GM12878 (cell line): ENCODE measurements around the gene NFASC. TPM values are rescaled to one million over a fixed set of nuclear protein-coding genes. Genes with fewer than 3 reads are reported as not detected.

Source experiments
- ATAC-seq: fragments of 200-7000 bp; cut with Tn5 transposase; 3 replicates; pipeline ENCODE4 v1.9.1; 2020; ENCODE audit warnings: mild to moderate bottlenecking, moderate library complexity
- BruUV-seq: library from RNA; stranded (reverse); fragments of 400-500 nt; replicated peaks from 2 replicates; lab custom pipeline; 2021; lab: Mats Ljungman, UMichigan
- CTCF ChIA-PET: fragments of 300-600 bp; sonication (Branson Sonifier 250); formaldehyde crosslinking; extraction: SDS; loops from one replicate; lab custom pipeline; 2021; ENCODE audit warnings: inconsistent platforms; lab: Yijun Ruan, JAX
- POLR2A ChIA-PET: fragments of 350-600 bp; formaldehyde crosslinking; extraction: SDS; loops from one replicate; lab custom pipeline; 2021; ENCODE audit warnings: inconsistent platforms; lab: Charles Lee
- RAD21 ChIA-PET: fragments of 300-600 bp; sonication (Branson Sonifier 250); formaldehyde crosslinking; loops from one replicate; lab custom pipeline; 2023; ENCODE audit warnings: antibody characterized with exemption; ENCODE audit not compliant: unreplicated experiment; lab: Charles Lee
- SMC1A ChIA-PET: fragments of 300-600 bp; sonication (Branson Sonifier 250); formaldehyde crosslinking; loops from one replicate; lab custom pipeline; 2023; ENCODE audit not compliant: unreplicated experiment, uncharacterized antibody; lab: Charles Lee
- DNase-seq: peaks from one replicate; pipeline ENCODE4 v3.0.0-alpha.2; 2011; ENCODE audit warnings: low read depth, low spot score
- FAIRE-seq: peaks from 3 replicates; lab custom pipeline; 2011; peaks lifted over from hg19 to GRCh38; lab: Jason Lieb, UNC
- H2AFZ ChIP-seq: 2 replicates; pipeline ENCODE4 v1.6.0; 2011; ENCODE audit warnings: low read depth, low read length, control low read depth; ENCODE audit not compliant: control insufficient read depth
- H3K27ac ChIP-seq: 2 replicates; pipeline ENCODE4 v1.5.1; 2011; ENCODE audit warnings: control low read depth; ENCODE audit not compliant: control insufficient read depth, insufficient read depth
- H3K27me3 ChIP-seq, 2 experiments: replicated peaks in 1 of 2; 2 replicates each; pipeline versions ENCODE4 v1.6.0 to v1.6.1; 2011; ENCODE audit warnings: low read length in 1 of 2; ENCODE audit not compliant: control insufficient read depth in 2 of 2, insufficient read depth in 2 of 2
- H3K36me3 ChIP-seq, 2 experiments: 2 replicates each; pipeline ENCODE4 v1.5.1; 2011; ENCODE audit warnings: low read length in 1 of 2; ENCODE audit not compliant: control insufficient read depth in 2 of 2, insufficient read depth in 2 of 2
- H3K4me1 ChIP-seq: 2 replicates; pipeline ENCODE4 v1.6.1; 2011; ENCODE audit warnings: mild to moderate bottlenecking, low read length, moderate library complexity, mixed read lengths; ENCODE audit not compliant: control insufficient read depth, insufficient read depth
- H3K4me2 ChIP-seq: 2 replicates; pipeline ENCODE4 v1.6.0; 2011; ENCODE audit warnings: control low read depth; ENCODE audit not compliant: control insufficient read depth, insufficient read depth
- H3K4me3 ChIP-seq: fragments of 200-600 bp; sonication (generic); 2 replicates; pipeline ENCODE4 v1.5.1; 2016
- H3K79me2 ChIP-seq: 2 replicates; pipeline ENCODE4 v1.6.0; 2011; ENCODE audit warnings: low read length; ENCODE audit not compliant: control insufficient read depth, insufficient read depth
- H3K9ac ChIP-seq: 2 replicates; pipeline ENCODE4 v1.8.0; 2011; ENCODE audit warnings: low read length, control low read depth, mixed read lengths; ENCODE audit not compliant: control insufficient read depth, insufficient read depth
- H3K9me3 ChIP-seq: replicated peaks from 3 replicates; pipeline ENCODE4 v1.5.1; 2011; ENCODE audit warnings: mild to moderate bottlenecking, low read length; ENCODE audit not compliant: control insufficient read depth, insufficient read depth
- H4K20me1 ChIP-seq: 2 replicates; pipeline ENCODE4 v1.6.0; 2011; ENCODE audit not compliant: control insufficient read depth, insufficient read depth
- BMI1 ChIP-seq: fragments of 450-650 bp; IDR thresholded peaks from 2 replicates; pipeline ENCODE4 v1.6.1; 2016; ENCODE audit warnings: mild to moderate bottlenecking, moderate library complexity, borderline replicate concordance
- CEBPB ChIP-seq, 2 experiments: fragments of 150-350 bp in 1 of 2; IDR thresholded peaks; 2 replicates each; pipeline ENCODE4 v1.6.1; 2012 to 2014; ENCODE audit warnings: low read depth in 2 of 2, low read length in 2 of 2, borderline replicate concordance in 1 of 2, inconsistent platforms in 1 of 2
- CREM ChIP-seq: IDR thresholded peaks from 2 replicates; pipeline ENCODE4 v1.6.1; 2014; ENCODE audit warnings: antibody characterized with exemption, low read depth
- EED ChIP-seq: sonication (generic); IDR thresholded peaks from 2 replicates; pipeline ENCODE4 v1.6.1; 2016; ENCODE audit warnings: antibody characterized with exemption, low read depth
- GABPA ChIP-seq: IDR thresholded peaks from 2 replicates; pipeline ENCODE4 v1.6.1; 2014; ENCODE audit warnings: antibody characterized with exemption, low read depth, mild to moderate bottlenecking, inconsistent platforms
- HDAC2 ChIP-seq: fragments of 200-600 bp; sonication (generic); IDR thresholded peaks from 2 replicates; pipeline ENCODE4 v1.6.1; 2017
- PRDM15 ChIP-seq: fragments of 450-650 bp; formaldehyde crosslinking; IDR thresholded peaks from 2 replicates; pipeline ENCODE4 v1.4.0; 2020; ENCODE audit warnings: mild to moderate bottlenecking, moderate library complexity
- RELB ChIP-seq: fragments of 450-650 bp; IDR thresholded peaks from 2 replicates; pipeline ENCODE4 v1.6.1; 2017; ENCODE audit warnings: low read depth, mild to moderate bottlenecking, moderate library complexity
- SKIL ChIP-seq: fragments of 450-650 bp; IDR thresholded peaks from 2 replicates; pipeline ENCODE4 v1.6.1; 2017; ENCODE audit warnings: mild to moderate bottlenecking, low read depth, inconsistent platforms; ENCODE audit not compliant: poor library complexity, severe bottlenecking
- SP1 ChIP-seq: IDR thresholded peaks from one replicate; pipeline ENCODE4 v1.6.1; 2011; ENCODE audit warnings: low read depth, low read length
- SREBF1 ChIP-seq: IDR thresholded peaks from 2 replicates; pipeline ENCODE4 v1.6.1; 2012; ENCODE audit warnings: mild to moderate bottlenecking, low read length
- TAF1 ChIP-seq: IDR thresholded peaks from 2 replicates; pipeline ENCODE4 v1.6.1; 2011; ENCODE audit warnings: mild to moderate bottlenecking, low read depth, low read length, borderline replicate concordance
- WGBS: methylation state at CpG from one replicate; pipeline ENCODE4 v1.1.6; 2016; ENCODE audit warnings: low lambda C conversion rate; ENCODE audit not compliant: insufficient replicate concordance, insufficient coverage; ENCODE audit errors: missing lambda C conversion rate; 5-methylcytosine and 5-hydroxymethylcytosine counted together
- in situ Hi-C: fragments of 300-500 bp; cut with MboI; formaldehyde crosslinking; loops from 9 replicates; pipeline ENCODE4 v1.14.3; 2018; ENCODE audit warnings: mixed read lengths
- intact Hi-C: fragments of 100-400 bp; cut with micrococcal nuclease; formaldehyde crosslinking; loops from one replicate; pipeline ENCODE4 v1.14.2; 2022; ENCODE audit not compliant: unreplicated experiment
- polyA plus RNA-seq, 11 experiments: library from polyadenylated mRNA; depleted of rRNA in 4 of 11; unstranded in 6 of 11; stranded (reverse) in 5 of 11; fragments of >200 nt; fragmentation: Nextera tagmentation in 4 of 11; fragmentation: Illumina TruSeq in 1 of 11; extraction: Ambion mirVana in 4 of 11; extraction: Trizol in 1 of 11; gene quantifications; 1 replicate in 1 of 11; 2 replicates in 10 of 11; pipeline versions ENCODE4 v1.2.1 to v1.2.3, GENCODE V29; 2011 to 2016; ENCODE audit warnings: inconsistent platforms in 2 of 11, missing spikeins in 2 of 11, low read depth in 1 of 11
- total RNA-seq, 4 experiments: library from RNA; depleted of rRNA in 3 of 4; stranded (reverse); fragments of >200 nt in 3 of 4; fragmentation: Illumina TruSeq in 1 of 4; extraction: Trizol in 1 of 4; gene quantifications; 2 replicates each; pipeline versions ENCODE4 v1.2.1 to v1.2.3, GENCODE V29; 2013 to 2021

Gene NFASC
- total and polyA plus RNA-seq, 10 of the 15 experiments (the other 5 are each of a cell fraction or from before 2014, with no cell fraction given), result 0.04 to 0.31 (median 0.12) TPM; not detected in 4

GRCh38 chr1:205061665-205062069, 191.0 kb downstream of the NFASC start (continued):
- TF ChIP-seq RELB (0 out of 2 replicates have a peak, but pooled peaks have one; percentile 20), SREBF1 (no peak), PRDM15 (no peak), EED (no peak)

GRCh38 chr1:205062319-205062718, 191.7 kb downstream of the NFASC start:
- CTCF ChIA-PET, result interaction anchor here (0.7 to 6.8 kb wide), 40 partner anchors 12 to 254 kb away, joined by 3 to 151 read pairs (median 8); partner anchors contain the start of gene RBBP5
- TF ChIP-seq GABPA (no peak), HDAC2 (no peak), SP1 (no peak), SKIL (no peak), CEBPB (IDR thresholded peaks at IDR 0.05; ENCODE audit: borderline replicate concordance in 1 of 2, low read depth in 2 of 2, low read length in 2 of 2) (no peak), CREM (no peak), BMI1 (no peak), TAF1 (no peak)
- Histone ChIP-seq H3K9ac (no peak overlapping the region), H3K27me3 (no peaks in the 10 kb centered on the region), H3K36me3 (no peaks in the 10 kb centered on the region), H2AFZ (no peak overlapping the region), H3K79me2 (no peaks in the 10 kb centered on the region), H3K4me3 (no peak overlapping the region), H4K20me1 (no peaks in the 10 kb centered on the region), H3K9me3 (no peaks in the 10 kb centered on the region), H3K4me1 (no peaks in the 10 kb centered on the region), H3K27ac (no peak overlapping the region), H3K4me2 (no peak overlapping the region)
- RAD21 ChIA-PET, result interaction anchor here (0.7 to 4.7 kb wide), 22 partner anchors 24 to 250 kb away, joined by 3 to 81 read pairs (median 4); no protein-coding TSS in a partner anchor
- intact Hi-C loops (no loop called here), in situ Hi-C loops (loop anchor here (5.0 kb wide), 1 partner anchor 85 kb away; no protein-coding TSS in a partner anchor)
- SMC1A ChIA-PET, result interaction anchor here (0.6 to 3.5 kb wide), 18 partner anchors 20 to 197 kb away, joined by 3 to 45 read pairs (median 5); no protein-coding TSS in a partner anchor
- ATAC-seq (no peak), DNase-seq (no peak), FAIRE-seq (no peak)
- BruUV-seq, result no TSS peak
- POLR2A ChIA-PET, result interaction anchor here (0.8 kb wide), 1 partner anchor 74 kb away, joined by 5 read pairs; no protein-coding TSS in a partner anchor
- 73% methylated on average over 8 of the region's 8 CpGs for WGBS
